Naive B cell (primary cell): Measurements from ENCODE around the gene ELL3. TPM values are rescaled to one million over a fixed set of nuclear protein-coding genes. Genes with fewer than 3 reads are reported as not detected.

Experiments
- ATAC-seq, 2 donors: fragments of 150-1000 bp; cut with Tn5 transposase; 2 replicates each; pipeline ENCODE4 v1.10.0; 2021; ENCODE audit warnings: low read depth in 2 of 2, mild to moderate bottlenecking in 2 of 2, moderate library complexity in 2 of 2
- DNase-seq: peaks from one replicate; pipeline ENCODE4 v3.0.0; 2022
- H3K27ac Mint-ChIP-seq, 6 donors: one replicate each; pipeline ENCODE4 v1.8.0; 2020 to 2022; ENCODE audit warnings: mild to moderate bottlenecking in 6 of 6, mixed read lengths in 6 of 6, moderate library complexity in 5 of 6, inconsistent platforms in 2 of 6
- H3K27me3 Mint-ChIP-seq, 3 donors: one replicate each; pipeline ENCODE4 v1.8.0; 2021 to 2022; ENCODE audit warnings: mixed read lengths in 3 of 3, mild to moderate bottlenecking in 1 of 3
- H3K36me3 Mint-ChIP-seq, 2 donors: one replicate each; pipeline ENCODE4 v1.8.0; 2020 to 2022; ENCODE audit warnings: mixed read lengths in 2 of 2, inconsistent platforms in 1 of 2, mild to moderate bottlenecking in 1 of 2
- H3K4me1 Mint-ChIP-seq, 3 donors: one replicate each; pipeline ENCODE4 v1.8.0; 2020 to 2022; ENCODE audit warnings: mixed read lengths in 3 of 3, inconsistent platforms in 1 of 3, mild to moderate bottlenecking in 1 of 3, moderate library complexity in 1 of 3
- H3K4me3 Mint-ChIP-seq, 8 donors: one replicate each; pipeline ENCODE4 v1.8.0; 2020 to 2022; ENCODE audit warnings: mild to moderate bottlenecking in 8 of 8, mixed read lengths in 8 of 8, moderate library complexity in 8 of 8, inconsistent platforms in 2 of 8
- H3K9me3 Mint-ChIP-seq, 7 donors: one replicate each; pipeline ENCODE4 v1.8.0; 2020 to 2022; ENCODE audit warnings: mixed read lengths in 7 of 7, mild to moderate bottlenecking in 5 of 7, inconsistent platforms in 2 of 7, moderate library complexity in 1 of 7
- polyA plus RNA-seq, 6 donors: library from polyadenylated mRNA; unstranded; fragments of 300-500 nt; fragmentation: Illumina TruSeq; gene quantifications; one replicate each; pipeline ENCODE4 v1.2.3, GENCODE V29; 2021; ENCODE audit warnings: low read depth in 6 of 6

Gene ELL3
- polyA plus RNA-seq, 6 donors from 2014 or later = 23.1 to 42.3 (median 36.2) TPM

DNA sequence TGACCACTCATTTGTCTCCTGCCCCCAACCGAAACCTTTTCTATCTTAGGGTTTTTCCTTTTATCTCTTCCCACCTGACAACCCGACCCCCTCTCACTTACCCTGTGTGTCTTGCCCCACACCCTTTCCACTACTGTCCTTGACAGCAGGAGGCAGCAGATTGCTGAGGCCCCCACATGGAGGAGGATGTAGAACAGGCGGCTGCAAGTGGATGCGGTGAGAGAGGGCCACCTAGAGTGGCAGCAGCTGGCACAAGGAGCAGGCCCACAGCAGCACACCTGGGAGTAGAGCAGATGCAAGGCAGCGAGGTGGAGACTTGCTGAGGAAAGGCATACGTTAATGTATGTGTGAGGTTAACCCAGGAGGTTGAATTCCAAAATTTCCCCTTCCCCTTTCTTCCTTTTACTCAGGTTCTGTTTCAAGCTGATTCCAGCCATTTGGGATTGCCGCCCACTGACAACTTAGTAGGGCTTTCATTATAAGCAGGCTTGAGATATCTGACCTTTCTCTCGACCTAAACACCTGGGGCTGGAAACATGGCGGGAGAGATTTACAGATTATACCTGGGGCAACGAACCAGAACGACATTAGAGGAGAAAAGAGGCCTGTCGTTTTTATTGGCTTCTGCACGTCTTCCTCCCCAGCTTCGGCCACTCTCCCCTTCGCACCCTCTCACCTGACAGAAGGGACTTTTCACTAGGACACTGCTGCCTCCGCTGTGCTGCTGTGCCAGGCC lies 22.6 kb upstream of the ELL3 start:
- ATAC-seq = no peak
- H3K4me3 Mint-ChIP-seq = peak overlapping the region in 7 of 8 donors; percentile 15 to 100 (median 51)
- no peak for DNase-seq
- H3K4me1 Mint-ChIP-seq = peaks cover 49 to 64% (median 63%) of the 10 kb centered on the region in 3 donors
- peak overlapping the region in 5 of 6 donors; percentile 9 to 93 (median 79) for H3K27ac Mint-ChIP-seq
- peaks cover 13 to 41% of the 10 kb centered on the region in 2 donors for H3K36me3 Mint-ChIP-seq
- no peaks in the 10 kb centered on the region for H3K27me3 Mint-ChIP-seq
- H3K9me3 Mint-ChIP-seq = no peaks in the 10 kb centered on the region

DNA sequence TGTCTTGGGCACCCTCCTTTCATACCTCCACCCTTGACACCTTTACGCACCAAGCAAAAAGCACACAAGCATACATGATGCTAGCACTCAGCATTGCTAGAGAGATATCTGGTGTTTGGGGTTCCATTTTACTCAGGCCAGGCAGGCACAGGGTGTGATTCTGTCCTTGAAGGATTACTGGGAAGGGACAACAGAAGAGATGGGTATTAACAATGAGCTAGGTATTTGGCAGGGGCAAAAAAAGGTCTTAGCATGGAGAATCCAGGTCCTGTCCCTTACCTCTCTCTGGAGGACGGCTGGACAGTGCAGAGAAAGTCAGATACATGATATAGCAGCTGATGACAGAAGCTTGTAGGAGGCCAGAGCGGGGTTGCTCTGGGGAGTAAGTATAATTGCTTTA lies 19.8 kb upstream of the ELL3 start:
- Mint-ChIP-seq H3K27me3 (no peaks in the 10 kb centered on the region), H3K4me1 (peaks cover 66 to 87% (median 84%) of the 10 kb centered on the region in 3 donors), H3K36me3 (peaks cover 13 to 53% of the 10 kb centered on the region in 2 donors), H3K4me3 (peak overlapping the region in 1 of 8 donors; percentile 71), H3K27ac (peak overlapping the region in 5 of 6 donors; percentile 8 to 58 (median 34)), H3K9me3 (no peaks in the 10 kb centered on the region)
- DNase-seq (no peak), ATAC-seq (no peak)

DNA sequence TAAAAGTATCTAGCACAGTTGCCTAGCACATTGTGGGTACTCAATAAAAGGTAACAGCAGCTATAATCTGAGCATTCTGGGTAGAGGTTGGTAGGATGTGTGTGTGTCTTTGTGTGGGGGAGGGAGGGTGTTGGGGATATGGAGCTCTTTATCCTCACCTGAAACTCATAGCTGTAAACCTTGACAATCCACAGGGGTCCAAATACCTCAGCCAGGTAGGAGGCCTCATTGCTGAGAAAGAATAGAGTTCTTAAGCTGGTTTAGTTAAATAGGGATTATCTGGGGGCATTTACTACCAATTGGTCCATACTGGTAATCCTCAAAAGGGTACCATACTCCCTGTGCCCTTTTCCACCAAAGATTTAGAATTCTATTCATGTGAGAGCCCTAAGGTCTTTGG lies 19.2 kb upstream of the ELL3 start:
- Mint-ChIP-seq H3K4me1 (peaks cover 63 to 87% (median 84%) of the 10 kb centered on the region in 3 donors), H3K36me3 (peaks cover 13 to 53% of the 10 kb centered on the region in 2 donors), H3K9me3 (no peaks in the 10 kb centered on the region), H3K27ac (peak overlapping the region in 3 of 6 donors; percentile 22 to 58 (median 39)), H3K27me3 (no peaks in the 10 kb centered on the region), H3K4me3 (peak overlapping the region in 1 of 8 donors; percentile 71)
- ATAC-seq (no peak), DNase-seq (no peak)

DNA sequence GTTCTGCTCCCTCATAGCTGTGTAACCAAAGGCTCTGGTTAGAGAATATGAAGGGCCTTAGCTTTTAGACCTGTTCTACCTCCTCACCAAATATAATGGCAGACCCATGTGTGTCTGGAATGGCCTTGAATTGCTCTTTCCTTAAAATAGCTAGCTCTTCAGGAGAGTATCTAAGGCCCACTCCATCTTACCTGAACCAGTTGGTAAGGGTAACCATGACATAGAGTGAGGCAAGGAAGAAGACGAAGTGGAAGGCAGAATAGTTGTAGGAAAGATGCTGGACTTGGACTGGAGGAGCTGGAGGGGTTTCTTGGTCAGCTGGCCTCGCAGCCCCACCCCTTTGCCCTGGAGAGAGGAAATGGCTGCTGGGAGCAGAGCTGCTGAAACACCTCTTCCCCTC lies 18.4 kb upstream of the ELL3 start:
- Mint-ChIP-seq H3K27ac (peak overlapping the region in 2 of 6 donors; percentile 70 to 81), H3K4me1 (peaks cover 57 to 84% (median 82%) of the 10 kb centered on the region in 3 donors), H3K27me3 (no peaks in the 10 kb centered on the region), H3K36me3 (peaks cover 8 to 47% of the 10 kb centered on the region in 2 donors), H3K4me3 (peak overlapping the region in 1 of 8 donors; percentile 100), H3K9me3 (no peaks in the 10 kb centered on the region)
- DNase-seq (no peak), ATAC-seq (no peak)

DNA sequence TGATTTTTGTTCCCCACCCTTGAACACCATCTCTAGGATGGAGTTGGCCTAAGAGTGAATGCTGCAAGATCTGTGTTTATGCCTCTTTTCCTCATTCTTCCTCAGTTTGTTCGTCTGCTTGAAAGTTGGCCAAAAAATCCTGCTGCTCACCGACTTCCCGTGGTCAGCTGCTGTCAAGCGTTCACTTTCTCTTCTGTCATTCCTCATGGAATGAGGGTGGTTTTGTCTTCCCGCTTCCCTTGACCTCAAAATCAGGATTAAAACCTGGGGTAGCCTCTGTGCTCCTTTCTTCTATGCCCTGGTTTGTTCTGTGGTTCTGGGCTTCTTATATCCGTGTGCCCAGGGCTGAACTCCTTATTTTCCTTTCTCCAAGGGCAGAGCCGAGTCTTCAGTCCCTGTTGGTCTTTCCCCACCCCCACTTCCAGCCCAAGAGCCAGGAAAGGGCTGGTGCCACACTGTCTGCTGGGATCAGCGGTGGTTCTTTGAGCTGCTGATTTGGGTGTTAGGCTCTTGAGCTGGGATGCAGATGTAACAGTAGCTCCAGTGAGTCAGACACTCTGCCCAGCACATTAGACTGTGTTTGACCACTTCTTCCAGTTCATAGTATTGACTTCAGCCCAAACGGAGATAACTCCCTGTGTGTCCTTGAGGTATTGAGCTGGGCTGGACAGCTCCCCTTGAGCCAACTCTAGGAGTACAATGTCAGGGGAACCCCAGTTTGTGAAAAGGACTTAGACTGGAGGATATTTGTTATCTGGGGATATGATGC lies 17.7 kb upstream of the ELL3 start:
- Mint-ChIP-seq H3K4me3 (peak overlapping the region; percentile 60 to 100 (median 96)), H3K4me1 (peaks cover 50 to 82% (median 80%) of the 10 kb centered on the region in 3 donors), H3K36me3 (peaks cover 6 to 43% of the 10 kb centered on the region in 2 donors), H3K27me3 (no peaks in the 10 kb centered on the region), H3K9me3 (no peaks in the 10 kb centered on the region), H3K27ac (peak overlapping the region; percentile 36 to 99 (median 90))
- no peak for ATAC-seq
- DNase-seq = no peak

DNA sequence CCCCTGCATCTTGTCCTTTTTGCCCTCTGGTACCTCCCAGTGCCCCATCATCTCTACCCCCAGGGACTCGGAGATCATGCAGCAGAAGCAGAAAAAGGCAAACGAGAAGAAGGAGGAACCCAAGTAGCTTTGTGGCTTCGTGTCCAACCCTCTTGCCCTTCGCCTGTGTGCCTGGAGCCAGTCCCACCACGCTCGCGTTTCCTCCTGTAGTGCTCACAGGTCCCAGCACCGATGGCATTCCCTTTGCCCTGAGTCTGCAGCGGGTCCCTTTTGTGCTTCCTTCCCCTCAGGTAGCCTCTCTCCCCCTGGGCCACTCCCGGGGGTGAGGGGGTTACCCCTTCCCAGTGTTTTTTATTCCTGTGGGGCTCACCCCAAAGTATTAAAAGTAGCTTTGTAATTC lies 16.9 kb upstream of the ELL3 start:
- H3K27me3 Mint-ChIP-seq = no peaks in the 10 kb centered on the region
- peaks cover 6 to 36% of the 10 kb centered on the region in 2 donors for H3K36me3 Mint-ChIP-seq
- H3K27ac Mint-ChIP-seq = peak overlapping the region; percentile 67 to 99 (median 95)
- ATAC-seq = no peak
- H3K9me3 Mint-ChIP-seq = no peaks in the 10 kb centered on the region
- peak overlapping the region; percentile 96 to 100 (median 98) for H3K4me3 Mint-ChIP-seq
- no peak for DNase-seq
- peaks cover 50 to 84% (median 77%) of the 10 kb centered on the region in 3 donors for H3K4me1 Mint-ChIP-seq

DNA sequence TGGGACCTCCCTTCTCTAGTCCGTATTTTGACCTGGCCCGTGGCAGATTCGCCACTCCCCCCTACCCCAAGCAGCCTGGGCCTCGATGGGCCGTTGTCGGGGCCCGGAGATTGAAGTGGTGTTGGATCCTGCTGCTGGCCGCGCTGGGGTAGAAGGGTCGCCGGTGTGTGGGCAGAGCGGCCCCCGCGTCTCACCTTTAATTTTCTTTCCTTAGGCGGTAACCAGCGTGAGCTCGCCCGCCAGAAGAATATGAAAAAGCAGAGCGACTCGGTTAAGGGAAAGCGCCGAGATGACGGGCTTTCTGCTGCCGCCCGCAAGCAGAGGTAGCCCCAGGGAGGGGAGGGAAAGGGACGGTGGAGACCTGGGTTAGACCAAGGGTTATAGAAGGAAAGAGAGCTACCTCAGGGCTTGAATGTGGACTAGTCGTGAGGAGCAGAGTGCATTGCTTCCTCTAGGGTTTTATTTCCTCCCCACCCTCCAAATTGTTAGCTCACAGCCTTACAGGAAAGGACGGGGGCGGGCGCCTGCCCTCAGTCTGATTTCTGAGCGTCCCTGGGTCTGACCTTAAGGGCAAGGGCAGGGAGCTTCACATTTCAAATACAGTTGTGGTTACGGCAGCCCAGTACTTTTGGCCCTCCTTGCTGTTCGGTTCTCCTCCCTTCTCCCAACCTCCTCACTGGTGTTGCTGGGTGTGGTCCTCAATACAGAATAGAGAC lies 16.2 kb upstream of the ELL3 start:
- no peak for DNase-seq
- no peaks in the 10 kb centered on the region for H3K9me3 Mint-ChIP-seq
- peak overlapping the region; percentile 96 to 100 (median 98) for H3K4me3 Mint-ChIP-seq
- no peaks in the 10 kb centered on the region for H3K27me3 Mint-ChIP-seq
- peaks cover 46 to 82% (median 70%) of the 10 kb centered on the region in 3 donors for H3K4me1 Mint-ChIP-seq
- ATAC-seq = no peak
- peak overlapping the region; percentile 99 for H3K27ac Mint-ChIP-seq
- peaks cover 6 to 28% of the 10 kb centered on the region in 2 donors for H3K36me3 Mint-ChIP-seq

DNA sequence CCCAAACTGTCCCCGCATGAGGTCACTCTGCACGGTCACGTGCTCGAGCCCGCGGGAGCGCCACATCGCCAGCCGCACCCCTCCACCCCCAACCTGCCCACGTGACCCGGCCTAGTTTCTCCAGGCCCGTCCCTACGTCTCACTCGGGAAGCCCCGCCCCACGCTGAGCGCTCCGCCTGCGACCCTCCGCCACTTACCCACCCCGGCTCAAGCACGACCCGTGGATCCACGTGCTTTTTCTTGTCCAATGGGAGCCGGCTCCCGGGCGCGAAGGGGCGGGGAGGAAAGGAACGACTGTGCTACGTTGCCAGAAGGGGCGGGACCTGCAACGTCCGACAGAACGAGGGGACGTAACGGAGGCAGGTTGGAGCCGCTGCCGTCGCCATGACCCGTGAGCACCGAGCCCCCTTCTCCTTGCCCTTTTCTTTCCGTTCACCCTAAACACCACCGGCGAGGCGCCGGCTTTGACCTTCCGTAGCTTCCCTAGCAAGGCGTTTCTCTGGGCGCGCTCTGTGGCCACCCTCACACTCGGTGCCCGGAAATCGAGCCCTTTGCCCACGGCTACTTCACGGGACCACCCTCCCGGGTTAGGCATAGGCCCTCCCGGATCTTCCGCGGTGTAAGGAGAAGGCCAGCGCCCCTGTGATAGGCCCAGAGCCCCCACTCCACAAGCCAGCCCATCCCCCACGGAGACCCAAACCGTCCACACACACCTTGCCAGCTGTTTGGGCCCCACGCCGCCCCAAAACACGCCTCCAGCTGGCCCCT lies 15.4 kb upstream of the ELL3 start, which contains the start of gene SERF2:
SERF2 (plus strand) TSS at position 328 of the 768 bp plus-strand sequence; CDS start at position 385, 57 bp downstream.
- no peaks in the 10 kb centered on the region for H3K9me3 Mint-ChIP-seq
- H3K4me3 Mint-ChIP-seq = peak within 1 kb of the TSS; percentile 96 to 100 (median 98)
- peak; percentile 99 for DNase-seq
- peak within 1 kb of the TSS; percentile 99 for H3K27ac Mint-ChIP-seq
- peaks cover 46 to 84% (median 70%) of the 10 kb centered on the region in 3 donors for H3K4me1 Mint-ChIP-seq
- ATAC-seq = peak; percentile 81 to 84
- H3K36me3 Mint-ChIP-seq = peaks cover 6 to 28% of the 10 kb centered on the region in 2 donors
- H3K27me3 Mint-ChIP-seq = no peaks in the 10 kb centered on the region

DNA sequence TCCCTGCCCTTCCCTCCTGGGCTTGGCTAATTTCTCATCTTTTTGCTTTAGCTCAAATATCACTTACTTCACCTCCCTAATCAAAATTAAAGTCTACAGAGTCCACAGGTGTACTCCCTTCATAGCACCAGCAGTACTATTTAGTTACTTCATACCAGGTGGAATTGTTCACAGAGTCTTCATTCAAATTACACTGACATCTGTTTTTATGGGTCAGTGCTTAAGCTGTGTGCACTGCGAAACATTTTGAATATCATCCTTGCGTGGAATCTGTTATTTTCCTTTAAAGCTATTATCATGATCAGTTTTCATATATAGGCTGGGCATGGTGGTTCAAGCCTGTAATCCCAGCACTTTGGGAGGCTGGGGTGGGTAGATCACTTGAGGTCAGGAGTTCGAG lies 12.6 kb upstream of the ELL3 start:
- H3K4me1 Mint-ChIP-seq = peaks cover 29 to 66% (median 49%) of the 10 kb centered on the region in 3 donors

DNA sequence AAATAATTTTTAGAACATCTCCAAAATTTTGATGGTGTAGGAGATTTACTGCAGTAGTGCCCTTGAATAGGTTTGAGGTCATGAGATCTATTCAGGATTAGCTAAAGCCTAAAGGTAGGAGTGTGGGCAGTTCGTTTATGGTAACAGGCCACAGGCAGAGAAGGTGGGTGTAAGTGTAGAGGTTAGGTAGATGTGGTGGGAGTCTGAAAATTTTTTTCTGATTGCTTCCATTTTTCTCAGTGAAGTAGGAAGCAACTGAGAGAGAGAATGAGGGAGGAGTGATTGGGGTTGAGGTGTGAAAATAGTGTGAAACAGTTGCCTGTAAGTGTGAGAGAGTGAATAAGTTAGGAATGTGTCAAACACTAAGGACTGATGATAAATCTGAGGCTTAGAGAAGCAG lies 2.2 kb upstream of the ELL3 start:
- Mint-ChIP-seq H3K27ac (peak overlapping the region in 2 of 6 donors; percentile 33 to 76), H3K9me3 (no peaks in the 10 kb centered on the region), H3K4me1 (peaks cover 26 to 45% (median 37%) of the 10 kb centered on the region in 3 donors), H3K36me3 (no peaks in the 10 kb centered on the region), H3K27me3 (no peaks in the 10 kb centered on the region), H3K4me3 (peak overlapping the region in 4 of 8 donors; percentile 24 to 82 (median 62))
- DNase-seq = no peak
- ATAC-seq = no peak

More for the DNA sequence above, 12.6 kb upstream of the ELL3 start:
- Mint-ChIP-seq H3K27me3 (no peaks in the 10 kb centered on the region), H3K4me3 (peak overlapping the region; percentile 7 to 80 (median 63)), H3K27ac (peak overlapping the region; percentile 88 to 99 (median 93)), H3K36me3 (peaks cover 5 to 13% of the 10 kb centered on the region in 2 donors), H3K9me3 (no peaks in the 10 kb centered on the region)
- peak; percentile 51 for DNase-seq
- peak; percentile 20 to 39 for ATAC-seq

DNA sequence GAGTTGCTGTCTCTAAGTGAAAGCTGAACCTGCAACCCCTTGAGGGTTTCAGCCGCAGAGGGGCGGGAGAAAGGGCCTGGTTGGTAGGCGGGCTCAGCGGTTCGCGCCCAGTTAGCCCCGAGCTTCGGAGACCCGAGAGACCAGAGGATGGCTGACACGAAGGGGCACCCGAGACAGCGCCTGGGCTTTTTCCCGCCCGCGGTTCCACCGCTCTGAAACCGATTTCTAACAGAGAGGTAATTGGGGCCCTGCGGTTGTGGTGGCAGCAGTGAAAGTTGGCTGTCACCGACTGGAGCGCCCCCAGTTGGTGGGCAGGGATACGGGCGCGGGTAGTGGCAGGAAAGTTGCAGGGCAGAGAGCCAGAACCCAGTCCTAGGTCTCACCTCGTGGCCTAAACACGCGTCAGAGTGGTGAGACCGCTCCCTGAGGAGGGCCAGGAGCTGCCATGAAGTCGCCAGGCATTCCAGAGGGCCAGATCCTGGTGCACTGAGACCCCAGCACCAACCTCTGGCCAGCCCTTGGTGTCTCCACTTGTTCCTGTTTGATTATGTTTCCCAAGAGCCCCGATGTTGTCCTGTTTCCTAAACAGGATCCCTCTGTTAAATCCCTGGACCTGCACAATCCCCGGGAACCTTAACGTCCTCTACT lies 625 bp upstream of the ELL3 start:
- no peaks in the 10 kb centered on the region for H3K36me3 Mint-ChIP-seq
- H3K4me3 Mint-ChIP-seq = peak overlapping the region; percentile 91 to 98 (median 97)
- H3K27ac Mint-ChIP-seq = peak overlapping the region; percentile 95 to 99 (median 98)
- H3K4me1 Mint-ChIP-seq = peaks cover 26 to 52% (median 43%) of the 10 kb centered on the region in 3 donors
- H3K9me3 Mint-ChIP-seq = no peaks in the 10 kb centered on the region
- no peaks in the 10 kb centered on the region for H3K27me3 Mint-ChIP-seq
- peak; percentile 86 for DNase-seq
- peak; percentile 57 to 61 for ATAC-seq
